Activated naive CD4-positive, alpha-beta T cell treated with anti-CD3 and anti-CD28 coated beads for 36 hours (primary cell): ENCODE data around the gene SPDYE2B. TPM values are rescaled to one million over a fixed set of nuclear protein-coding genes. Genes with fewer than 3 reads are reported as not detected.
A peak's percentile ranks its signal among the peaks of the same experiment; 100 is the strongest.
"Not testable (repeated sequence)": the region's sequence is repeated elsewhere in the genome, so short reads cannot be mapped to it uniquely, and the experiment has no call there.

Source experiments
- CTCF ChIA-PET: fragments of 350-600 bp; sonication (Branson Sonifier 250); formaldehyde crosslinking; loops from one replicate; lab custom pipeline; 2021; ENCODE audit warnings: antibody characterized with exemption; lab: Charles Lee
- DNase-seq: peaks from one replicate; pipeline ENCODE4 v3.0.0-alpha.2; 2020
- H3K27ac Mint-ChIP-seq: one replicate; pipeline ENCODE4 v1.8.0; 2021; ENCODE audit warnings: mild to moderate bottlenecking, mixed read lengths
- H3K27me3 Mint-ChIP-seq: one replicate; pipeline ENCODE4 v1.8.0; 2021; ENCODE audit warnings: low read depth, mixed read lengths
- H3K36me3 Mint-ChIP-seq: one replicate; pipeline ENCODE4 v1.8.0; 2021; ENCODE audit warnings: low read depth, mixed read lengths
- H3K4me1 Mint-ChIP-seq: one replicate; pipeline ENCODE4 v1.8.0; 2021; ENCODE audit warnings: low read depth, mixed read lengths
- H3K4me3 Mint-ChIP-seq: one replicate; pipeline ENCODE4 v1.8.0; 2021; ENCODE audit warnings: mild to moderate bottlenecking, moderate library complexity, mixed read lengths
- H3K9me3 Mint-ChIP-seq: one replicate; pipeline ENCODE4 v1.8.0; 2021; ENCODE audit warnings: mixed read lengths
- intact Hi-C: fragments of 100-400 bp; cut with micrococcal nuclease; formaldehyde crosslinking; loops from one replicate; pipeline ENCODE4 v1.15.1; 2023
- total RNA-seq, 2 experiments: library from RNA; stranded (reverse); gene quantifications; one replicate each; pipeline ENCODE4 v1.2.3, GENCODE V29; 2021

SPDYE2B gene
- total RNA-seq, 2 experiments from 2014 or later = 0.19 TPM; not detected in 1

DNA sequence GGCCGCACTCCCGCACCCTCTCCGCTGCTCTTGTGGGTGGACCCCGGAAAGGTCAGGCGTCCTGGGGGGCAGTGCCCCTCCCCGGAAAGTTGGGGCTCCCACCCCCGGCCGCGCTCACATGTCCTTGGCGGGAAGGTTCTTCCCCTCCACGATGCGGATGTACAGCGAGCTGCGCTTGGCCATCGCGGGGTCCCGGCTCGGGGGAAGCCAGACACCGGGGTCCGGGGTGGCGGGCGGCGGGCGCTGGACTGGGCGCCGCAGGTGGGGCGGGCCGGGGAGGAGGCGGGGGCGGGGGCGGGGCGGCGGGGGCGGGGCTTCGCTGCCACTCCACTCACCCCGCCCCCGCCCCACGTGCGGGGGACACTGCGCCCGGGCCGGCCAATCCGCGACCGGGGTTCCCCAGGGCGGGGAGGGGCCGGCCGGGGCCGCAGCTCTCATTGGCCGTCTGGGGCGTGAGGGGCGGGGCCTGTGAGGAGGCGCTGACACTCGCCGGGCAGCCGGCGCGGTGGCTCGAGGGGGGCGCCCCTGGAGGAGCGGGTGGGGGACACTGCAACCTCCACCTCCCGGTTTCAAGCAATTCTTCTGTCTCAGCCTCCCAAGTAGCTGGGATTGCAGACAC is 33.5 kb upstream of the SPDYE2B start, which contains the start of gene RASA4:
TSS of gene RASA4 (minus strand) at position 250 of the 619 bp plus-strand sequence. CDS start at position 183, 67 bp downstream.
- H3K27me3 Mint-ChIP-seq, H3K36me3 Mint-ChIP-seq, intact Hi-C loops, H3K9me3 Mint-ChIP-seq, H3K4me3 Mint-ChIP-seq, CTCF ChIA-PET, H3K4me1 Mint-ChIP-seq, H3K27ac Mint-ChIP-seq: not testable (repeated sequence)
- peak; percentile 18 for DNase-seq

- CTCF ChIA-PET, H3K4me1 Mint-ChIP-seq, H3K27me3 Mint-ChIP-seq, H3K36me3 Mint-ChIP-seq, intact Hi-C loops, H3K9me3 Mint-ChIP-seq, H3K4me3 Mint-ChIP-seq, H3K27ac Mint-ChIP-seq, DNase-seq: not testable (repeated sequence)
Observed at GRCh38 chr7:102618122-102618521, 32.0 kb upstream of the SPDYE2B start.

DNA sequence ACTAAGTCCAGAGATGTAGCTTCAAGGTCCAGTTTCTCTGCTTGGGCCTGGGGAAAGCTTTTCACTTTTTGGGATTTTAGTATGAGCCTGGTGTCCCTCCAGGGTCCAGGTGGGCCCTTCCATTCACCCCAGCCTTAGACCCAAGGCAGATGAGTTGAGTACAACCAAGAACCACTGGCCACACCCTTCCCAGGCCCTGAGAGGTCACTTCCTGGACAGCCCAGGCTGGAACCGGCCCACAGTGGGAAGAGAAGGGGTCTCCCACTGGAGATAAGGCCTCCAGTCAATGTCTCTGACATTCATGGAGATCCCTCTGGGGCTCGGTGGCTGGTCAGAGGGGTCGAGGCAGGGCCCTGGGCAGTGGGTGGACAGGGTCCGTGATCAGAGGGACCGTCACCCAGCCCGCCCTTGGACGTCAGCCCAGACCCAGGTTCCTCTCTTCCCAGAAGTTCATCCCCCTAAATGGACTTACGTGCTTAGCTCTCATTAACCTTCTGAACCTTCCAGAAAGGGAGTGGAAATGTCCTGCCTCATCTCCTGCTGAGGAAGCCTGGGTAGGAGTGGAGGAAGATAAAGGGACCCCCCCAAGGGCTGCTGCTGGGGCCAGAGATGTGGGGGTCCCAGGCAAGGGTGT is 22.7 kb upstream of the SPDYE2B start:
- H3K27ac Mint-ChIP-seq, H3K4me3 Mint-ChIP-seq, H3K27me3 Mint-ChIP-seq, CTCF ChIA-PET, intact Hi-C loops, H3K36me3 Mint-ChIP-seq, H3K9me3 Mint-ChIP-seq, DNase-seq, H3K4me1 Mint-ChIP-seq: not testable (repeated sequence)

DNA sequence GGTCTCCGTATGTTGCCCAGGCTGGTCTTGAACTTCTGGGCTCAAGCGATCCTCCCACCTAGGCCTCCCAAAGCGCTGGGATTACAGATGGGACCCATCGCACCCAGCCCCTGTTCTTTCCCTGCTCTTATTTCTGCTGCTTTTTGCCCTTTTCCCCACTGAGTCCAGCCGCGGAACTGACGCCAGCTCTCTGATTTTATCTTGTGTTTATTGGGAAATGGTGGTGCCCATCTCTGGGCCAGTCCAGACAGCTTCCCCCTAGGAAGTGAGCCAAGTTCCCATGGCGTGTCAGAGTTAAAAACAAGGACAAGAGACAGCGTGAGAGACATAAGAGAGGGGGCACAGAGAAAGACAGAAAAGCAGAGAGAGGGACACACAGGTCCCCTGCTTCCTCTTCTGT is 19.5 kb upstream of the SPDYE2B start:
- H3K9me3 Mint-ChIP-seq, H3K4me3 Mint-ChIP-seq, H3K36me3 Mint-ChIP-seq, CTCF ChIA-PET, intact Hi-C loops, H3K4me1 Mint-ChIP-seq, H3K27me3 Mint-ChIP-seq, DNase-seq, H3K27ac Mint-ChIP-seq: not testable (repeated sequence)

GRCh38 chr7:102634299-102634698 is 15.8 kb upstream of the SPDYE2B start:
- intact Hi-C loops, CTCF ChIA-PET, H3K4me1 Mint-ChIP-seq, H3K36me3 Mint-ChIP-seq, H3K9me3 Mint-ChIP-seq, H3K27ac Mint-ChIP-seq, H3K4me3 Mint-ChIP-seq, DNase-seq, H3K27me3 Mint-ChIP-seq: not testable (repeated sequence)

DNA sequence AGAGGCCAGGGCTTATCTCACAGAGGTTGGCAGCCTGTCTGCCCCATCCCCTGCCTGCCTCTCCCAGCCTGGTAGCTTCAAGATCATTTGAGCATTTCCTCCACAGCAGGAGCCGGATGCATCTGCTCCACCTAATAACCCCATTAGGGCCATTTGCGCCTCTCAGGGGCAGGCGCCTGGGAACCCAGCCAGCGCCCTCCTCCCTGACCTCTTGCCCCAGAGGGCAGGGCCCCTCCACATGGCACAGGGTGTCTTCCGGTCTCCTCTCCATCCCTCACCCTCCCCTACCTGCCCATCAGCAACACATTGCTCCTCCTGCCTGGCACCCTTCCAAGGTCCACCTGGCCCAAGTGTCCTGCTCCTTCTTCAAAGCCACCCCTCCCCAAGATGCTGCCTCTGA is 14.8 kb upstream of the SPDYE2B start:
- H3K36me3 Mint-ChIP-seq, H3K4me1 Mint-ChIP-seq, H3K27ac Mint-ChIP-seq, H3K27me3 Mint-ChIP-seq, H3K9me3 Mint-ChIP-seq, DNase-seq, intact Hi-C loops, CTCF ChIA-PET, H3K4me3 Mint-ChIP-seq: not testable (repeated sequence)

- H3K4me3 Mint-ChIP-seq, H3K9me3 Mint-ChIP-seq, H3K4me1 Mint-ChIP-seq, H3K27me3 Mint-ChIP-seq, H3K27ac Mint-ChIP-seq, CTCF ChIA-PET, H3K36me3 Mint-ChIP-seq, intact Hi-C loops, DNase-seq: not testable (repeated sequence)
Observed at GRCh38 chr7:102636956-102637355, 13.2 kb upstream of the SPDYE2B start.

GRCh38 chr7:102638848-102639247 is 11.3 kb upstream of the SPDYE2B start:
- H3K36me3 Mint-ChIP-seq, intact Hi-C loops, H3K4me3 Mint-ChIP-seq, H3K27me3 Mint-ChIP-seq, CTCF ChIA-PET, DNase-seq, H3K4me1 Mint-ChIP-seq, H3K9me3 Mint-ChIP-seq, H3K27ac Mint-ChIP-seq: not testable (repeated sequence)

DNA sequence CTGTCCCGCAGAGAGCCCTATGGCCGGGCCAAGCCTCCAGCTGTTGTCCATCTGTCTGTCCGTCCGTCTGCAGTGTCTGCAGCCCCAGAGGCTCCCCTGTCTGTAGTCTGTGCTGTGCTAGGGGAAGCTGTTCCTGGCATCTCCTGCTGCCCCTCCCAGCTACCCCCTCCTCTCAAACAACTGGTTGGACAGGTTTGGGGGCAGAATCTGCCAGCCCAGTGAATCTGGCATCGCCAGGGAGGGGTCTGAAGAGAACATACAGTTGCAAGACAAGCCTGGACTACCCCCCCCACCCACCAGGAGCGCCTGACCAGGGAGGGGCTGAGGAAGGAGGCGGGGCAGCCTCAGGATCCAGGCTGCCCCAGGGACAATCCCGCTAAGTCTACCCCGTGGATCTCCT is 7.4 kb upstream of the SPDYE2B start, which contains the start of gene UPK3BL1:
TSS of gene UPK3BL1 (minus strand) at position 101 of the 400 bp plus-strand sequence. CDS start at position 51, 50 bp downstream.
- H3K4me1 Mint-ChIP-seq, H3K4me3 Mint-ChIP-seq, CTCF ChIA-PET, DNase-seq, intact Hi-C loops, H3K9me3 Mint-ChIP-seq, H3K27me3 Mint-ChIP-seq, H3K27ac Mint-ChIP-seq, H3K36me3 Mint-ChIP-seq: not testable (repeated sequence)

- intact Hi-C loops, H3K9me3 Mint-ChIP-seq, H3K4me3 Mint-ChIP-seq, DNase-seq, CTCF ChIA-PET, H3K27ac Mint-ChIP-seq, H3K4me1 Mint-ChIP-seq, H3K36me3 Mint-ChIP-seq, H3K27me3 Mint-ChIP-seq: not testable (repeated sequence)
Observed at GRCh38 chr7:102643404-102643803, 6.7 kb upstream of the SPDYE2B start.

GRCh38 chr7:102647813-102648212 is 2.3 kb upstream of the SPDYE2B start:
- H3K9me3 Mint-ChIP-seq, intact Hi-C loops, H3K4me3 Mint-ChIP-seq, CTCF ChIA-PET, DNase-seq, H3K27ac Mint-ChIP-seq, H3K36me3 Mint-ChIP-seq, H3K27me3 Mint-ChIP-seq, H3K4me1 Mint-ChIP-seq: not testable (repeated sequence)

- H3K27me3 Mint-ChIP-seq, DNase-seq, H3K27ac Mint-ChIP-seq, H3K36me3 Mint-ChIP-seq, H3K4me1 Mint-ChIP-seq, CTCF ChIA-PET, H3K4me3 Mint-ChIP-seq, H3K9me3 Mint-ChIP-seq, intact Hi-C loops: not testable (repeated sequence)
Observed at GRCh38 chr7:102664765-102665164, 14.6 kb downstream of the SPDYE2B start.

DNA sequence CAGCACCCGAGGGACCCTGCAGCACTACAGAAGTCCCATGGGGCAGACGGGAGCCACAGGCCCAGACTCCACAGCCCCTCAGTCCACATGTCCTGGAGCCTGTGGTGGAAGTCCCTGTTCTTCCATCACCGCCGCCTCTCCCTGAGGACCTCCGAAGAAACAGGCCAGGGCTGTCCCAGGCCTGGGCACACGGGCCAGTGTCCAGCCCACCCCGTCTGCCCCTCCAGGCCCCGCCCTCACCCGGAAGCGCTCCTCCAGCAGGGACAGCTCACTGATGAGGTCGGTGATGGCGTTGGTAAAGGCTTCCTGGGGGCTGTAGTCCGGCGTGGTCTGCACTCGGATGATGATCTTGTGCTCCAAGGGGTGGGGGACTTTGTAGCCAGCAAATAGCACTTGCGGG is 16.7 kb downstream of the SPDYE2B start:
- CTCF ChIA-PET, DNase-seq, intact Hi-C loops, H3K4me3 Mint-ChIP-seq, H3K9me3 Mint-ChIP-seq, H3K36me3 Mint-ChIP-seq, H3K4me1 Mint-ChIP-seq, H3K27ac Mint-ChIP-seq, H3K27me3 Mint-ChIP-seq: not testable (repeated sequence)
